Subcutaneous abdominal adipose tissue (tissue), 5 donors: Measurements from ENCODE around the gene LGR6.
"Not testable (repeated sequence)": the region's sequence is repeated elsewhere in the genome, so short reads cannot be mapped to it uniquely, and the experiment has no call there.

Experiments
- H3K27ac ChIP-seq: one replicate; pipeline ENCODE4 v1.7.0; 2013; ENCODE audit warnings: low read depth, mild to moderate bottlenecking, inconsistent platforms, low read length, moderate library complexity
- H3K27me3 ChIP-seq, 5 donors: one replicate each; pipeline ENCODE4 v1.7.0; 2013; ENCODE audit warnings: low read length in 5 of 5, inconsistent platforms in 1 of 5; ENCODE audit not compliant: control insufficient read depth in 5 of 5, insufficient read depth in 4 of 5
- H3K36me3 ChIP-seq, 5 donors: one replicate each; pipeline ENCODE4 v1.7.0; 2013; ENCODE audit warnings: low read length in 5 of 5; ENCODE audit not compliant: control insufficient read depth in 5 of 5, insufficient read depth in 5 of 5
- H3K4me1 ChIP-seq, 5 donors: one replicate each; pipeline ENCODE4 v1.7.0; 2013; ENCODE audit warnings: low read length in 5 of 5, mild to moderate bottlenecking in 3 of 5, moderate library complexity in 1 of 5; ENCODE audit not compliant: control insufficient read depth in 5 of 5, insufficient read depth in 5 of 5
- H3K4me3 ChIP-seq, 5 donors: one replicate each; pipeline ENCODE4 v1.7.0; 2013; ENCODE audit warnings: low read length in 5 of 5, low read depth in 1 of 5
- H3K9ac ChIP-seq, 5 donors: one replicate each; pipeline ENCODE4 v1.7.0; 2013; ENCODE audit warnings: low read length in 5 of 5, mild to moderate bottlenecking in 4 of 5, moderate library complexity in 3 of 5
- H3K9me3 ChIP-seq, 5 donors: one replicate each; pipeline ENCODE4 v1.7.0; 2013; ENCODE audit warnings: low read length in 5 of 5; ENCODE audit not compliant: control insufficient read depth in 5 of 5
- donor health status: healthy.
- donor health status: healthy.
- donor health status: healthy.
- donor health status: healthy.
- donor health status: healthy.

Gene LGR6

DNA sequence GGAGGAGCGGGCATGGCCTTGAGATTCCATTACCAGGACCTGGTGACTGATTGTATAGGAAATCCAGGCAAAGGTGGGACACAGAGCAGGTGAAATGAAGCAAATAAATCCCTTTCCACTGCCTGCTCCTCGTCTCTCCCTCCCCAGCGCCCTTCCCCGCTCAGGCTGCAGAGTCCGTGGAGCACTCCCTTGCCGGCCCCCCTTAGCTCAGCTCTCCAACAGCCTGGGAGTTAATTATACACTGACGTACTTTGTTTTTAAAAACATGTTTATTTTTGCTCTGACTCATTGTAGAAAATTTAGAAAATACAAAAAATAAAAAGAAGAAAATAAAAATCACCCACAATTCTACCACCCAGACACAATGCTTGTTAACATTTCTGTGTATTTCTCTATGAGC, 61.7 kb downstream of the LGR6 start:
- no peak overlapping the region for H3K4me3 ChIP-seq
- H3K27me3 ChIP-seq: peaks cover 2 to 13% (median 10%) of the 10 kb centered on the region in 5 donors
- no peaks in the 10 kb centered on the region for H3K36me3 ChIP-seq
- H3K9ac ChIP-seq: no peak overlapping the region
- H3K9me3 ChIP-seq: no peaks in the 10 kb centered on the region
- H3K4me1 ChIP-seq: no peaks in the 10 kb centered on the region
- H3K27ac ChIP-seq: no peak overlapping the region

DNA sequence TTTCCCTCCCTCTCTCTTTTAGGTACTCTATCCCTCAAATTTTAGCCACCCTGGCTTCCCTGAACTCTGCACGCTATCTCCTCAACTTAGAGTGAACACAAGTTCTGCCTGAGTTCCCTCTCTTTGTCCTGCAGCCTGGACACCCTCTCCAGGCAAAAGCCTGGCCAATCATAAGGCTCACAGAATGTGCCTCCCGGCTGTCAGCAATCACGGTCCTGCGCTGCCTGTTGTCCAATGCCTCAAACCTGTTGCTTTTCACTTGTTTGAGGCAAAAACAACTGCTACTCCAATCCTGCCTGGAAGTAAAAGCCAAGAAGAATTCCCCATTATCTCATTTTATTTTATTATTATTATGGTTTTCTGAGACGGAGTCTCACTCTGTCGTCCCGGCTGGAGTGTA, 66.1 kb downstream of the LGR6 start:
- no peak overlapping the region for H3K4me3 ChIP-seq
- no peak overlapping the region for H3K9ac ChIP-seq
- no peaks in the 10 kb centered on the region for H3K4me1 ChIP-seq
- H3K36me3 ChIP-seq: no peaks in the 10 kb centered on the region
- peaks cover 0 to 19% (median 13%) of the 10 kb centered on the region in 5 donors for H3K27me3 ChIP-seq
- no peak overlapping the region for H3K27ac ChIP-seq
- no peaks in the 10 kb centered on the region for H3K9me3 ChIP-seq

GRCh38 chr1:202261209-202261958, 67.8 kb downstream of the LGR6 start:
- not testable (repeated sequence) for H3K4me3 ChIP-seq, H3K9ac ChIP-seq, H3K9me3 ChIP-seq, H3K27ac ChIP-seq, H3K36me3 ChIP-seq, H3K4me1 ChIP-seq
- peaks cover 10 to 27% (median 21%) of the 10 kb centered on the region in 5 donors for H3K27me3 ChIP-seq

DNA sequence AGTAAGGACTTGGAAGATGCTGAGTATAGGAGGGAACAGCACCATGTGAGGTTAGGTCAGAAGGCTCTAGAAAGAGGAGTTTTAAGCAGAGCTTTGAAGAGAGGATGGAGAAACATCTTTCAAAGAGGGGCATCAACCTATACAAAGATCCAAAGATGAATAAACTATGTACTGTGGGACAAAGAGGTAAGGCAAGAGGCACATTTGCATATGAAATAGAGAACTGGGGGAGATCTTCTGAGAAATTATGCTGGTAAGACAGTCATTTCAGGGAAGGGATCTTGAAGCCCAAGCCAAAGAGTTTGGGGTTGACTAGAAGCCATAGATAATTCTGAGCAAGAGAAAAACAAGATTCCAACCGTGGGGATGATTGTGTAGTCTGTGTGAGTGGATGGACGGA, 70.0 kb downstream of the LGR6 start:
- Histone ChIP-seq H3K27me3 (peaks cover 10 to 29% (median 21%) of the 10 kb centered on the region in 5 donors), H3K9ac (no peak overlapping the region), H3K4me3 (no peak overlapping the region), H3K27ac (no peak overlapping the region), H3K9me3 (no peaks in the 10 kb centered on the region), H3K36me3 (no peaks in the 10 kb centered on the region), H3K4me1 (no peaks in the 10 kb centered on the region)

DNA sequence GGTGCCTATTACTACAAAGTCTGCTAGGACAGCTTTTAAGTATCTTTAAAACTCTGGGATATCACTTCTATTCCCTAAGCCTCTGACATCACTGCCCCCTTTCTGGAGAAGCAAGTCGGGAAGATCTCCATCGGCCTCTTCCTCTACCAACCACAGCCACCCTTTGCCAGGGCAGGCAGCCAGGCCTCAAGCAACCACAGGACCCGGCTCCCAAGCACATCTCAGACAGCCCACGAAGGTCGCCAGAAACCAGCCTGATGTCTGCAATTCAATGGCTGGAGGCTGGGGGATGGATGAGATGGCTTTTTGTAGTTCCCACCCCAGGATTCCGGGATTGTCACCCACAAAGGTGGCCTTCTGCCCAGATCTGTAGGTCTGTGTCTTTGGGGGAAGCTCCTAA, 70.7 kb downstream of the LGR6 start:
- H3K27me3 ChIP-seq: peaks cover 10 to 29% (median 21%) of the 10 kb centered on the region in 5 donors
- no peak overlapping the region for H3K4me3 ChIP-seq
- H3K9ac ChIP-seq: no peak overlapping the region
- no peak overlapping the region for H3K27ac ChIP-seq
- no peaks in the 10 kb centered on the region for H3K4me1 ChIP-seq
- no peaks in the 10 kb centered on the region for H3K36me3 ChIP-seq
- H3K9me3 ChIP-seq: no peaks in the 10 kb centered on the region

- Histone ChIP-seq H3K27me3 (peaks cover 10 to 26% (median 21%) of the 10 kb centered on the region in 5 donors), H3K4me1 (no peaks in the 10 kb centered on the region), H3K9ac (no peak overlapping the region), H3K36me3 (no peaks in the 10 kb centered on the region), H3K9me3 (no peaks in the 10 kb centered on the region), H3K27ac (no peak overlapping the region), H3K4me3 (no peak overlapping the region)
Measured at GRCh38 chr1:202264726-202265125, 71.1 kb downstream of the LGR6 start.

GRCh38 chr1:202266061-202266765, 72.6 kb downstream of the LGR6 start:
- Histone ChIP-seq H3K4me3 (no peak overlapping the region), H3K27me3 (peaks cover 10 to 31% (median 28%) of the 10 kb centered on the region in 5 donors), H3K9ac (no peak overlapping the region), H3K36me3 (no peaks in the 10 kb centered on the region), H3K4me1 (no peaks in the 10 kb centered on the region), H3K9me3 (no peaks in the 10 kb centered on the region), H3K27ac (no peak overlapping the region)

GRCh38 chr1:202268032-202268431, 74.4 kb downstream of the LGR6 start:
- H3K9ac ChIP-seq: no peak overlapping the region
- H3K27ac ChIP-seq: no peak overlapping the region
- peaks cover 10 to 32% (median 28%) of the 10 kb centered on the region in 5 donors for H3K27me3 ChIP-seq
- no peaks in the 10 kb centered on the region for H3K9me3 ChIP-seq
- H3K4me3 ChIP-seq: no peak overlapping the region
- H3K4me1 ChIP-seq: no peaks in the 10 kb centered on the region
- H3K36me3 ChIP-seq: no peaks in the 10 kb centered on the region

GRCh38 chr1:202268817-202269216, 75.2 kb downstream of the LGR6 start:
- no peaks in the 10 kb centered on the region for H3K36me3 ChIP-seq
- H3K27me3 ChIP-seq: peaks cover 10 to 31% (median 24%) of the 10 kb centered on the region in 5 donors
- H3K4me3 ChIP-seq: no peak overlapping the region

DNA sequence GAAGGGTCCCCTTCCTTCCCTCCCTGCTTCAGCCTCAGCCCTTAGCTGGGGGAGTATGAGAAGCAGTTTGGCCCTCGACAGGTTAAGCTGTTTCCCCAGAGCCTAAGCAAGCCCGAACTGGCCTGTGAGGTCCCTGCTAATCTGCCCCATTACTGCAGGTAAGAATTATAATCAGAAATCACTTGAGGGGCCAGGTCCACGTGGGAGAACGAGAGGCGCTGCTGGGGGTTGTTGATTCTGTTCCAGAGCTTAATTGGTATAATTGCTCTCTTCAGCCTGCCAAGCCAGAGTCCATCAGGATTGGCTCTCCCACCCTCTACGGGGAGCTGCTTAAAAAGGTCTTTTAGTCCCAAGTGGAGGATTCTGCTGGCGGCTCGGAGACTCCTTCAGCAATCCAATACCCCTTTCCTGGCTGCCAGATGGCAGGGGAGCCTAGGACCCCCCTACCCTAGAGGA, 77.3 kb downstream of the LGR6 start:
- Histone ChIP-seq H3K9ac (no peak overlapping the region), H3K36me3 (no peaks in the 10 kb centered on the region), H3K4me1 (no peaks in the 10 kb centered on the region), H3K27ac (no peak overlapping the region), H3K27me3 (peaks cover 0 to 16% (median 11%) of the 10 kb centered on the region in 5 donors), H3K4me3 (no peak overlapping the region), H3K9me3 (no peaks in the 10 kb centered on the region)

More at GRCh38 chr1:202268817-202269216, 75.2 kb downstream of the LGR6 start:
- no peaks in the 10 kb centered on the region for H3K4me1 ChIP-seq
- H3K27ac ChIP-seq: no peak overlapping the region
- no peak overlapping the region for H3K9ac ChIP-seq
- H3K9me3 ChIP-seq: no peaks in the 10 kb centered on the region
